ENCODE measurements around the gene MXI1.

DNA sequence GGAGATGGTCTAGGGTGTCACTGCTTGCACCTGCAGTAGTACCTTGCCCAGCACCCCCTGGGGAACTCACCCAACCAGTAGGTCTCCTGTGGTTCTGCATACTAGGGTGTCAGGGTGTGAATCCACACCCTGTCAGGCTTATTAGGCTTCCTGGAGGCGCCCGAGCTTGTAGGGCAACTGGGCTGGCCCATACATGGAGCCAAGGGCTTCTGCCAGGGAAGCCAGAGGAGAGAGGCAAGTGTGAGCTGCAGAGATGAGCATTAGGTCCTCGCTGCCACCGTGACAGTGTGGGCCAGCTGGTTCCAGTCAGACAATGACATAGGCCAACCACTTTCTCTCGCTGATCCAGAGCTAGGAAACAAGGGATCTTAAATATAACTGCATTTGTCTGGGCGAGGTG, 11.2 kb downstream of the MXI1 start:
- TF ChIP-seq ELF4 (IDR thresholded peaks at IDR 0.05) (no peak), FOXA1 (IDR thresholded peaks at IDR 0.05) (no peak), BHLHE40 (IDR thresholded peaks at IDR 0.05; ENCODE audit: borderline replicate concordance) (no peak), FOXM1 (IDR thresholded peaks at IDR 0.05; ENCODE audit: borderline replicate concordance) (no peak), SUZ12 (IDR thresholded peaks at IDR 0.05) (no peak), FOXK2 (IDR thresholded peaks at IDR 0.05) (no peak), ARNT (IDR thresholded peaks at IDR 0.05) (no peak), NFRKB (IDR thresholded peaks at IDR 0.05) (no peak), ZNF384 (IDR thresholded peaks at IDR 0.05) (no peak), TARDBP (IDR thresholded peaks at IDR 0.05) (no peak), HDGF (IDR thresholded peaks at IDR 0.05; ENCODE audit: borderline replicate concordance) (no peak), LEF1 (IDR thresholded peaks at IDR 0.05; ENCODE audit: borderline replicate concordance) (no peak), SP1 (IDR thresholded peaks at IDR 0.05) (no peak)
